GM12878 (cell line): ENCODE results near the gene CAMK2B. TPM values are rescaled to one million over a fixed set of nuclear protein-coding genes. Genes with fewer than 3 reads are reported as not detected.

Experiments
- ATAC-seq: fragments of 200-7000 bp; cut with Tn5 transposase; 3 replicates; pipeline ENCODE4 v1.9.1; 2020; ENCODE audit warnings: mild to moderate bottlenecking, moderate library complexity
- BruUV-seq: library from RNA; stranded (reverse); fragments of 400-500 nt; replicated peaks from 2 replicates; lab custom pipeline; 2021; lab: Mats Ljungman, UMichigan
- CTCF ChIA-PET: fragments of 300-600 bp; sonication (Branson Sonifier 250); formaldehyde crosslinking; extraction: SDS; loops from one replicate; lab custom pipeline; 2021; ENCODE audit warnings: inconsistent platforms; lab: Yijun Ruan, JAX
- POLR2A ChIA-PET: fragments of 350-600 bp; formaldehyde crosslinking; extraction: SDS; loops from one replicate; lab custom pipeline; 2021; ENCODE audit warnings: inconsistent platforms; lab: Charles Lee
- RAD21 ChIA-PET: fragments of 300-600 bp; sonication (Branson Sonifier 250); formaldehyde crosslinking; loops from one replicate; lab custom pipeline; 2023; ENCODE audit warnings: antibody characterized with exemption; ENCODE audit not compliant: unreplicated experiment; lab: Charles Lee
- SMC1A ChIA-PET: fragments of 300-600 bp; sonication (Branson Sonifier 250); formaldehyde crosslinking; loops from one replicate; lab custom pipeline; 2023; ENCODE audit not compliant: unreplicated experiment, uncharacterized antibody; lab: Charles Lee
- DNase-seq: peaks from one replicate; pipeline ENCODE4 v3.0.0-alpha.2; 2011; ENCODE audit warnings: low read depth, low spot score
- FAIRE-seq: peaks from 3 replicates; lab custom pipeline; 2011; peaks lifted over from hg19 to GRCh38; lab: Jason Lieb, UNC
- H2AFZ ChIP-seq: 2 replicates; pipeline ENCODE4 v1.6.0; 2011; ENCODE audit warnings: low read depth, low read length, control low read depth; ENCODE audit not compliant: control insufficient read depth
- H3K27ac ChIP-seq: 2 replicates; pipeline ENCODE4 v1.5.1; 2011; ENCODE audit warnings: control low read depth; ENCODE audit not compliant: control insufficient read depth, insufficient read depth
- H3K27me3 ChIP-seq, 2 experiments: replicated peaks in 1 of 2; 2 replicates each; pipeline versions ENCODE4 v1.6.0 to v1.6.1; 2011; ENCODE audit warnings: low read length in 1 of 2; ENCODE audit not compliant: control insufficient read depth in 2 of 2, insufficient read depth in 2 of 2
- H3K36me3 ChIP-seq, 2 experiments: 2 replicates each; pipeline ENCODE4 v1.5.1; 2011; ENCODE audit warnings: low read length in 1 of 2; ENCODE audit not compliant: control insufficient read depth in 2 of 2, insufficient read depth in 2 of 2
- H3K4me1 ChIP-seq: 2 replicates; pipeline ENCODE4 v1.6.1; 2011; ENCODE audit warnings: mild to moderate bottlenecking, low read length, moderate library complexity, mixed read lengths; ENCODE audit not compliant: control insufficient read depth, insufficient read depth
- H3K4me2 ChIP-seq: 2 replicates; pipeline ENCODE4 v1.6.0; 2011; ENCODE audit warnings: control low read depth; ENCODE audit not compliant: control insufficient read depth, insufficient read depth
- H3K4me3 ChIP-seq: fragments of 200-600 bp; sonication (generic); 2 replicates; pipeline ENCODE4 v1.5.1; 2016
- H3K79me2 ChIP-seq: 2 replicates; pipeline ENCODE4 v1.6.0; 2011; ENCODE audit warnings: low read length; ENCODE audit not compliant: control insufficient read depth, insufficient read depth
- H3K9ac ChIP-seq: 2 replicates; pipeline ENCODE4 v1.8.0; 2011; ENCODE audit warnings: low read length, control low read depth, mixed read lengths; ENCODE audit not compliant: control insufficient read depth, insufficient read depth
- H3K9me3 ChIP-seq: replicated peaks from 3 replicates; pipeline ENCODE4 v1.5.1; 2011; ENCODE audit warnings: mild to moderate bottlenecking, low read length; ENCODE audit not compliant: control insufficient read depth, insufficient read depth
- H4K20me1 ChIP-seq: 2 replicates; pipeline ENCODE4 v1.6.0; 2011; ENCODE audit not compliant: control insufficient read depth, insufficient read depth
- ATF2 ChIP-seq: IDR thresholded peaks from 2 replicates; pipeline ENCODE4 v1.6.1; 2012; ENCODE audit warnings: low read length, inconsistent platforms
- CBFB ChIP-seq: IDR thresholded peaks from 2 replicates; pipeline ENCODE4 v1.6.1; 2016; ENCODE audit warnings: antibody characterized with exemption, low read depth
- E4F1 ChIP-seq: fragments of 450-650 bp; IDR thresholded peaks from 2 replicates; pipeline ENCODE4 v1.6.1; 2018; ENCODE audit warnings: borderline replicate concordance, mild to moderate bottlenecking; ENCODE audit not compliant: partially characterized antibody
- EED ChIP-seq: sonication (generic); IDR thresholded peaks from 2 replicates; pipeline ENCODE4 v1.6.1; 2016; ENCODE audit warnings: antibody characterized with exemption, low read depth
- FOS ChIP-seq: IDR thresholded peaks from 3 replicates; pipeline ENCODE4 v1.6.1; 2011; ENCODE audit warnings: borderline replicate concordance; ENCODE audit not compliant: insufficient read length; ENCODE audit errors: extremely low read depth
- MTA2 ChIP-seq: fragments of 450-650 bp; IDR thresholded peaks from 2 replicates; pipeline ENCODE4 v1.6.1; 2016; ENCODE audit warnings: low read depth, mild to moderate bottlenecking, moderate library complexity
- NFIC ChIP-seq: IDR thresholded peaks from 2 replicates; pipeline ENCODE4 v1.6.1; 2012; ENCODE audit warnings: low read depth, mild to moderate bottlenecking, inconsistent platforms, low read length, moderate library complexity
- NKRF ChIP-seq: fragments of 450-650 bp; conservative IDR thresholded peaks from 2 replicates; pipeline ENCODE4 v1.6.1; 2017; ENCODE audit warnings: mild to moderate bottlenecking, moderate library complexity
- RUNX3 ChIP-seq: IDR thresholded peaks from 2 replicates; pipeline ENCODE4 v1.6.1; 2012; ENCODE audit warnings: low read length, inconsistent platforms
- ZBTB33 ChIP-seq: fragments of 450-650 bp; IDR thresholded peaks from 2 replicates; pipeline ENCODE4 v1.6.1; 2017; ENCODE audit warnings: mild to moderate bottlenecking
- ZBTB40 ChIP-seq: fragments of 450-650 bp; IDR thresholded peaks from 2 replicates; pipeline ENCODE4 v1.6.1; 2016; ENCODE audit warnings: mild to moderate bottlenecking, moderate library complexity, borderline replicate concordance
- ZNF384 ChIP-seq: IDR thresholded peaks from 2 replicates; pipeline ENCODE4 v1.6.1; 2012; ENCODE audit warnings: low read depth, mild to moderate bottlenecking, low read length, improper control_type of control experiment, borderline replicate concordance
- ZSCAN29 ChIP-seq: fragments of 450-650 bp; IDR thresholded peaks from 2 replicates; pipeline ENCODE4 v1.6.1; 2017; ENCODE audit warnings: mild to moderate bottlenecking, moderate library complexity
- WGBS: methylation state at CpG from one replicate; pipeline ENCODE4 v1.1.6; 2016; ENCODE audit warnings: low lambda C conversion rate; ENCODE audit not compliant: insufficient replicate concordance, insufficient coverage; ENCODE audit errors: missing lambda C conversion rate; 5-methylcytosine and 5-hydroxymethylcytosine counted together
- in situ Hi-C: fragments of 300-500 bp; cut with MboI; formaldehyde crosslinking; loops from 9 replicates; pipeline ENCODE4 v1.14.3; 2018; ENCODE audit warnings: mixed read lengths
- intact Hi-C: fragments of 100-400 bp; cut with micrococcal nuclease; formaldehyde crosslinking; loops from one replicate; pipeline ENCODE4 v1.14.2; 2022; ENCODE audit not compliant: unreplicated experiment
- polyA plus RNA-seq, 11 experiments: library from polyadenylated mRNA; depleted of rRNA in 4 of 11; unstranded in 6 of 11; stranded (reverse) in 5 of 11; fragments of >200 nt; fragmentation: Nextera tagmentation in 4 of 11; fragmentation: Illumina TruSeq in 1 of 11; extraction: Ambion mirVana in 4 of 11; extraction: Trizol in 1 of 11; gene quantifications; 1 replicate in 1 of 11; 2 replicates in 10 of 11; pipeline versions ENCODE4 v1.2.1 to v1.2.3, GENCODE V29; 2011 to 2016; ENCODE audit warnings: inconsistent platforms in 2 of 11, missing spikeins in 2 of 11, low read depth in 1 of 11
- total RNA-seq, 4 experiments: library from RNA; depleted of rRNA in 3 of 4; stranded (reverse); fragments of >200 nt in 3 of 4; fragmentation: Illumina TruSeq in 1 of 4; extraction: Trizol in 1 of 4; gene quantifications; 2 replicates each; pipeline versions ENCODE4 v1.2.1 to v1.2.3, GENCODE V29; 2013 to 2021

Gene CAMK2B
- total and polyA plus RNA-seq, 10 of the 15 experiments (the other 5 are each of a cell fraction or from before 2014, with no cell fraction given): 0.06 to 0.23 (median 0.11) TPM; not detected in 5

- POLR2A ChIA-PET: no interaction called here
- H3K36me3 ChIP-seq: no peaks in the 10 kb centered on the region
- peaks cover 0 to 1% of the 10 kb centered on the region in 2 experiments; a peak in 2 of 4 replicates for H3K27me3 ChIP-seq
- CTCF ChIA-PET: no interaction called here
- H3K27ac ChIP-seq: no peak overlapping the region
- no TSS peak for BruUV-seq
- no peak overlapping the region for H3K4me3 ChIP-seq
- SMC1A ChIA-PET: no interaction called here
- no peak for DNase-seq
- no peak overlapping the region for H3K9ac ChIP-seq
- H4K20me1 ChIP-seq: no peaks in the 10 kb centered on the region
- intact Hi-C loops (no loop called here), in situ Hi-C loops (no loop called here)
- WGBS: 46% methylated on average over 5 of the region's 5 CpGs
- no peaks in the 10 kb centered on the region for H3K79me2 ChIP-seq
- H3K4me1 ChIP-seq: no peaks in the 10 kb centered on the region
- H3K9me3 ChIP-seq: no peaks in the 10 kb centered on the region; the same call in 2 of the 3 replicates
- no peak for ATAC-seq
- RAD21 ChIA-PET: no interaction called here
- H3K4me2 ChIP-seq: no peak overlapping the region
- no peak overlapping the region for H2AFZ ChIP-seq
- no peak for FAIRE-seq
- TF ChIP-seq FOS: no peak
- no peak for TF ChIP-seq ZSCAN29
- TF ChIP-seq RUNX3: no peak
- TF ChIP-seq ATF2: no peak
- no peak for TF ChIP-seq CBFB
- no peak for TF ChIP-seq ZBTB40
- TF ChIP-seq E4F1: no peak
- TF ChIP-seq EED: no peak
- no peak for TF ChIP-seq NKRF
- TF ChIP-seq NFIC: no peak
- no peak for TF ChIP-seq ZNF384
- no peak for TF ChIP-seq ZBTB33
- TF ChIP-seq MTA2: no peak
Measured at GRCh38 chr7:44185729-44186128, 139.7 kb downstream of the CAMK2B start.
